ENCODE data around the gene HMCN2. TPM values are rescaled to one million over a fixed set of nuclear protein-coding genes. Genes with fewer than 3 reads are reported as not detected.

Gene HMCN2
- total and polyA plus RNA-seq, 2 donors (not counting 3 experiments of a cell fraction or from before 2014, with no cell fraction given) = 0.04 to 0.24 TPM

DNA sequence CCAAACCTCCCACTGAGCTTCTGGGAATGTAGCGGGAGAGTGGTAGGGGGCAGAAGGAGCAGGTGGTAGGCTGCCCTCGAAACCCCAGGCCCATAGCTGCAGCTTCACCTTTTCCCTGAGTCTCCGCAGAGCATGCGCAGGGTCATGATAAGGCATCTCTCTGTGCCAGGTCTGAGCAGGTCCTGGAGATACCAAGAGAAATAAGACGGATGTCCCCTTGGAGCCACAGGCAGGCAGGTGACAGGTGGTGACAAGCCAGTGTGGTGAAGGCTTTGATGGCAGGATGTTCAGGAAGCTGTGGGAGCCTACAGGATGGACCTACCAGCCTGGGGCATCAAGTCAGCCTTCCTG, 68.1 kb downstream of the HMCN2 start:
- TF ChIP-seq POLR2A (IDR thresholded peaks at IDR 0.05; ENCODE audit: low read depth, low read length) (no peak), POLR2AphosphoS5 (IDR thresholded peaks at IDR 0.05; ENCODE audit: insufficient read depth, low read depth, low read length) (no peak), JUN (IDR thresholded peaks at IDR 0.05; ENCODE audit: borderline replicate concordance, insufficient read depth, insufficient read length, low read depth) (no peak), MAX (IDR thresholded peaks at IDR 0.05; ENCODE audit: insufficient read depth, insufficient read length) (no peak), GATA2 (IDR thresholded peaks at IDR 0.05; ENCODE audit: insufficient read depth, insufficient read length, low read depth, low read length) (no peak), FOS (IDR thresholded peaks at IDR 0.05; ENCODE audit: borderline replicate concordance, insufficient read depth, low read length) (no peak)
- Histone ChIP-seq H3K9ac (replicated peaks; ENCODE audit: extremely low read depth, insufficient read depth, low read length) (no peak overlapping the region), H3K79me2 (ENCODE audit: control insufficient read depth, insufficient read depth, low read length) (no peaks in the 10 kb centered on the region), H4K20me1 (replicated peaks; ENCODE audit: control insufficient read depth, extremely low read depth, insufficient read depth, low read length) (no peaks in the 10 kb centered on the region), H3K36me3 (ENCODE audit: control insufficient read depth in 2 of 2, extremely low read depth in 1 of 2, insufficient read depth in 2 of 2, low read length in 2 of 2) (no peaks in the 10 kb centered on the region), H2AFZ (ENCODE audit: low read depth, low read length) (no peak overlapping the region), H3K4me2 (ENCODE audit: insufficient read depth, low read length) (no peak overlapping the region), H3K27me3 (ENCODE audit: control insufficient read depth in 2 of 2, insufficient read depth in 2 of 2, low read length in 2 of 2) (no peaks in the 10 kb centered on the region), H3K9me1 (replicated peaks; ENCODE audit: control insufficient read depth, extremely low read depth, insufficient read depth, low read length) (no peaks in the 10 kb centered on the region), H3K27ac (ENCODE audit: insufficient read depth, low read depth, low read length) (no peak overlapping the region), H3K4me1 (ENCODE audit: control insufficient read depth, extremely low read depth, insufficient read depth, low read length) (no peaks in the 10 kb centered on the region), H3K4me3 (replicated peaks in 1 of 3; ENCODE audit: insufficient read depth in 1 of 3, low read depth in 1 of 3, low read length in 3 of 3) (no peak overlapping the region), H3K9me3 (replicated peaks; ENCODE audit: control insufficient read depth, insufficient read depth, low read length) (no peaks in the 10 kb centered on the region)
- no TSS peak for BruUV-seq (replicated peaks)
- dilution Hi-C loops (cut with MboI; ENCODE audit: extremely low pct_ligation_motif_present, low sequenced_read_pairs) (no loop called here), intact Hi-C loops (cut with micrococcal nuclease) (no loop called here)
- no peak for FAIRE-seq
- CTCF ChIA-PET = interaction anchor here (0.6 to 0.7 kb wide), 2 partner anchors 17 to 33 kb away, joined by 3 read pairs; no protein-coding TSS in a partner anchor
- POLR2A ChIA-PET = no interaction called here
- DNase-seq (ENCODE audit: low read depth, low spot score) = no peak

DNA sequence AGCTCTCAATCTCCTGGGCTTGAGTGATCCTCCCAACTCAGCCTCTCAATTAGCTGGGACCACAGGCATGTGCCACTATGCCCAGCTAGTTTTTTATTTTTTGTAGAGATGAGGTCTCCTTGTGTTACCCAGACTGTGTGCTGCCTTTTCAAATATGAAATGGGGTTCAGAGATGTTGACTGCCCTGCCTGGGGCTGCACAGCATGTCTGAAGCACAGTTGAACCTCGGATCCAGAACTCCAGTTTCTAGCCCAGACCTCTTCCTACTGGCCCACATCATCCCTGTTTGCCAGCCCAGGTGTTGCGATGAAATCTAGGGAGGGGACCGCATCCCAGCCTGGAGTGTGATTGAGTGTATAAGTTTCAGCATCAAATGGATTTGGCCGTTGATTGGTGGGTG, 69.4 kb downstream of the HMCN2 start:
- no peaks in the 10 kb centered on the region for H3K4me1 ChIP-seq (ENCODE audit: control insufficient read depth, extremely low read depth, insufficient read depth, low read length)
- dilution Hi-C loops (cut with MboI; ENCODE audit: extremely low pct_ligation_motif_present, low sequenced_read_pairs) = no loop called here

More for the DNA sequence above, 69.4 kb downstream of the HMCN2 start:
- intact Hi-C loops (cut with micrococcal nuclease) = no loop called here
- CTCF ChIA-PET = no interaction called here
- DNase-seq (ENCODE audit: low read depth, low spot score) = no peak
- Histone ChIP-seq H3K27me3 (ENCODE audit: control insufficient read depth in 2 of 2, insufficient read depth in 2 of 2, low read length in 2 of 2) (no peaks in the 10 kb centered on the region), H3K36me3 (ENCODE audit: control insufficient read depth in 2 of 2, extremely low read depth in 1 of 2, insufficient read depth in 2 of 2, low read length in 2 of 2) (no peaks in the 10 kb centered on the region), H3K9me1 (replicated peaks; ENCODE audit: control insufficient read depth, extremely low read depth, insufficient read depth, low read length) (no peaks in the 10 kb centered on the region), H3K9me3 (replicated peaks; ENCODE audit: control insufficient read depth, insufficient read depth, low read length) (no peaks in the 10 kb centered on the region), H3K4me2 (ENCODE audit: insufficient read depth, low read length) (no peak overlapping the region), H4K20me1 (replicated peaks; ENCODE audit: control insufficient read depth, extremely low read depth, insufficient read depth, low read length) (no peaks in the 10 kb centered on the region), H3K27ac (ENCODE audit: insufficient read depth, low read depth, low read length) (no peak overlapping the region), H3K79me2 (ENCODE audit: control insufficient read depth, insufficient read depth, low read length) (no peaks in the 10 kb centered on the region), H3K4me3 (replicated peaks in 1 of 3; ENCODE audit: insufficient read depth in 1 of 3, low read depth in 1 of 3, low read length in 3 of 3) (no peak overlapping the region), H3K9ac (replicated peaks; ENCODE audit: extremely low read depth, insufficient read depth, low read length) (no peak overlapping the region), H2AFZ (ENCODE audit: low read depth, low read length) (no peak overlapping the region)
- POLR2A ChIA-PET = no interaction called here
- no peak for FAIRE-seq
- no peak for TF ChIP-seq POLR2A (IDR thresholded peaks at IDR 0.05; ENCODE audit: low read depth, low read length)
- no peak for TF ChIP-seq JUN (IDR thresholded peaks at IDR 0.05; ENCODE audit: borderline replicate concordance, insufficient read depth, insufficient read length, low read depth)
- no peak for TF ChIP-seq MYC (IDR thresholded peaks at IDR 0.05; ENCODE audit: low read depth, low read length)
- TF ChIP-seq FOS (IDR thresholded peaks at IDR 0.05; ENCODE audit: borderline replicate concordance, insufficient read depth, low read length) = no peak
- no peak for TF ChIP-seq MAX (IDR thresholded peaks at IDR 0.05; ENCODE audit: insufficient read depth, insufficient read length)
- no peak for TF ChIP-seq GATA2 (IDR thresholded peaks at IDR 0.05; ENCODE audit: insufficient read depth, insufficient read length, low read depth, low read length)
- no peak for TF ChIP-seq EZH2 (IDR thresholded peaks at IDR 0.05; ENCODE audit: borderline replicate concordance, low read depth, low read length, severe bottlenecking)
- no peak for TF ChIP-seq POLR2AphosphoS5 (IDR thresholded peaks at IDR 0.05; ENCODE audit: insufficient read depth, low read depth, low read length)
- no peak for TF ChIP-seq CTCF (IDR thresholded peaks at IDR 0.05; ENCODE audit: extremely low read depth in 1 of 2, insufficient read depth in 1 of 2, low read depth in 1 of 2, low read length in 2 of 2)
- BruUV-seq (replicated peaks) = no TSS peak
